ENCODE results near the gene PHLDA1.
A peak's percentile ranks its signal among the peaks of the same experiment; 100 is the strongest.

Gene PHLDA1

GRCh38 chr12:76013603-76014002 is 18.0 kb downstream of the PHLDA1 start:
- Histone ChIP-seq H3K36me3 (ENCODE audit: control insufficient read depth, insufficient read depth, low read length, severe bottlenecking) (no peaks in the 10 kb centered on the region), H3K4me3 (ENCODE audit: low read length) (no peak overlapping the region), H3K4me1 (ENCODE audit: control insufficient read depth, insufficient read depth, low read length) (peaks cover 16% of the 10 kb centered on the region), H3K27me3 (replicated peaks; ENCODE audit: control insufficient read depth, insufficient read depth, low read length) (no peaks in the 10 kb centered on the region), H3K9ac (ENCODE audit: low read length) (no peak overlapping the region), H3K9me3 (ENCODE audit: control insufficient read depth, low read length) (no peaks in the 10 kb centered on the region)
- no peak for DNase-seq (ENCODE audit: low read depth)

GRCh38 chr12:76012644-76013043 is 18.9 kb downstream of the PHLDA1 start:
- no peaks in the 10 kb centered on the region for H3K36me3 ChIP-seq (ENCODE audit: control insufficient read depth, insufficient read depth, low read length, severe bottlenecking)
- H3K9ac ChIP-seq (ENCODE audit: low read length), result no peak overlapping the region
- no peaks in the 10 kb centered on the region for H3K9me3 ChIP-seq (ENCODE audit: control insufficient read depth, low read length)
- DNase-seq (ENCODE audit: low read depth), result no peak
- H3K4me3 ChIP-seq (ENCODE audit: low read length), result no peak overlapping the region
- H3K4me1 ChIP-seq (ENCODE audit: control insufficient read depth, insufficient read depth, low read length), result peaks cover 9% of the 10 kb centered on the region
- H3K27me3 ChIP-seq (replicated peaks; ENCODE audit: control insufficient read depth, insufficient read depth, low read length), result no peaks in the 10 kb centered on the region

- Histone ChIP-seq H3K9ac (ENCODE audit: low read length) (no peak overlapping the region), H3K4me1 (ENCODE audit: control insufficient read depth, insufficient read depth, low read length) (peaks cover 9% of the 10 kb centered on the region), H3K36me3 (ENCODE audit: control insufficient read depth, insufficient read depth, low read length, severe bottlenecking) (no peaks in the 10 kb centered on the region), H3K9me3 (ENCODE audit: control insufficient read depth, low read length) (no peaks in the 10 kb centered on the region), H3K4me3 (ENCODE audit: low read length) (no peak overlapping the region), H3K27me3 (replicated peaks; ENCODE audit: control insufficient read depth, insufficient read depth, low read length) (no peaks in the 10 kb centered on the region)
- peak; percentile 35 for DNase-seq (ENCODE audit: low read depth)
Measured at GRCh38 chr12:76010732-76011458, 20.7 kb downstream of the PHLDA1 start.

- Histone ChIP-seq H3K9me3 (ENCODE audit: control insufficient read depth, low read length) (no peaks in the 10 kb centered on the region), H3K36me3 (ENCODE audit: control insufficient read depth, insufficient read depth, low read length, severe bottlenecking) (no peaks in the 10 kb centered on the region), H3K4me1 (ENCODE audit: control insufficient read depth, insufficient read depth, low read length) (peaks cover 9% of the 10 kb centered on the region), H3K27me3 (replicated peaks; ENCODE audit: control insufficient read depth, insufficient read depth, low read length) (no peaks in the 10 kb centered on the region), H3K9ac (ENCODE audit: low read length) (no peak overlapping the region), H3K4me3 (ENCODE audit: low read length) (no peak overlapping the region)
- DNase-seq (ENCODE audit: low read depth), result no peak
Measured at GRCh38 chr12:76008428-76008827, 23.1 kb downstream of the PHLDA1 start.

- H3K36me3 ChIP-seq (ENCODE audit: control insufficient read depth, insufficient read depth, low read length, severe bottlenecking), result no peaks in the 10 kb centered on the region
- no peak overlapping the region for H3K9ac ChIP-seq (ENCODE audit: low read length)
- H3K27me3 ChIP-seq (replicated peaks; ENCODE audit: control insufficient read depth, insufficient read depth, low read length), result no peaks in the 10 kb centered on the region
- H3K4me3 ChIP-seq (ENCODE audit: low read length), result no peak overlapping the region
- H3K4me1 ChIP-seq (ENCODE audit: control insufficient read depth, insufficient read depth, low read length), result peaks cover 9% of the 10 kb centered on the region
- DNase-seq (ENCODE audit: low read depth), result no peak
- no peaks in the 10 kb centered on the region for H3K9me3 ChIP-seq (ENCODE audit: control insufficient read depth, low read length)
Measured at GRCh38 chr12:76007640-76008039, 23.9 kb downstream of the PHLDA1 start.

- peaks cover 9% of the 10 kb centered on the region for H3K4me1 ChIP-seq (ENCODE audit: control insufficient read depth, insufficient read depth, low read length)
- no peak overlapping the region for H3K4me3 ChIP-seq (ENCODE audit: low read length)
- H3K36me3 ChIP-seq (ENCODE audit: control insufficient read depth, insufficient read depth, low read length, severe bottlenecking), result no peaks in the 10 kb centered on the region
- DNase-seq (ENCODE audit: low read depth), result no peak
- H3K27me3 ChIP-seq (replicated peaks; ENCODE audit: control insufficient read depth, insufficient read depth, low read length), result no peaks in the 10 kb centered on the region
- H3K9ac ChIP-seq (ENCODE audit: low read length), result no peak overlapping the region
- no peaks in the 10 kb centered on the region for H3K9me3 ChIP-seq (ENCODE audit: control insufficient read depth, low read length)
Measured at GRCh38 chr12:76006028-76006925, 25.3 kb downstream of the PHLDA1 start.

GRCh38 chr12:76003355-76003638 is 28.3 kb downstream of the PHLDA1 start:
- H3K4me3 ChIP-seq (ENCODE audit: low read length), result no peak overlapping the region
- DNase-seq (ENCODE audit: low read depth), result no peak
- H3K36me3 ChIP-seq (ENCODE audit: control insufficient read depth, insufficient read depth, low read length, severe bottlenecking), result no peaks in the 10 kb centered on the region
- H3K9me3 ChIP-seq (ENCODE audit: control insufficient read depth, low read length), result no peaks in the 10 kb centered on the region
- H3K9ac ChIP-seq (ENCODE audit: low read length), result no peak overlapping the region
- H3K4me1 ChIP-seq (ENCODE audit: control insufficient read depth, insufficient read depth, low read length), result peaks cover 11% of the 10 kb centered on the region
- H3K27me3 ChIP-seq (replicated peaks; ENCODE audit: control insufficient read depth, insufficient read depth, low read length), result no peaks in the 10 kb centered on the region

- no peak overlapping the region for H3K4me3 ChIP-seq (ENCODE audit: low read length)
- no peak for DNase-seq (ENCODE audit: low read depth)
- peaks cover 16% of the 10 kb centered on the region for H3K4me1 ChIP-seq (ENCODE audit: control insufficient read depth, insufficient read depth, low read length)
- H3K27me3 ChIP-seq (replicated peaks; ENCODE audit: control insufficient read depth, insufficient read depth, low read length), result no peaks in the 10 kb centered on the region
- no peaks in the 10 kb centered on the region for H3K36me3 ChIP-seq (ENCODE audit: control insufficient read depth, insufficient read depth, low read length, severe bottlenecking)
- H3K9ac ChIP-seq (ENCODE audit: low read length), result no peak overlapping the region
- no peaks in the 10 kb centered on the region for H3K9me3 ChIP-seq (ENCODE audit: control insufficient read depth, low read length)
Measured at GRCh38 chr12:76002598-76003354, 28.8 kb downstream of the PHLDA1 start.

- Histone ChIP-seq H3K9me3 (ENCODE audit: control insufficient read depth, low read length) (no peaks in the 10 kb centered on the region), H3K27me3 (replicated peaks; ENCODE audit: control insufficient read depth, insufficient read depth, low read length) (no peaks in the 10 kb centered on the region), H3K36me3 (ENCODE audit: control insufficient read depth, insufficient read depth, low read length, severe bottlenecking) (no peaks in the 10 kb centered on the region), H3K4me3 (ENCODE audit: low read length) (no peak overlapping the region), H3K4me1 (ENCODE audit: control insufficient read depth, insufficient read depth, low read length) (peaks cover 37% of the 10 kb centered on the region), H3K9ac (ENCODE audit: low read length) (no peak overlapping the region)
- DNase-seq (ENCODE audit: low read depth), result no peak
Measured at GRCh38 chr12:75998292-75999063, 33.1 kb downstream of the PHLDA1 start.

- DNase-seq (ENCODE audit: low read depth), result no peak
- Histone ChIP-seq H3K4me1 (ENCODE audit: control insufficient read depth, insufficient read depth, low read length) (peaks cover 37% of the 10 kb centered on the region), H3K9me3 (ENCODE audit: control insufficient read depth, low read length) (no peaks in the 10 kb centered on the region), H3K4me3 (ENCODE audit: low read length) (no peak overlapping the region), H3K9ac (ENCODE audit: low read length) (no peak overlapping the region), H3K36me3 (ENCODE audit: control insufficient read depth, insufficient read depth, low read length, severe bottlenecking) (no peaks in the 10 kb centered on the region), H3K27me3 (replicated peaks; ENCODE audit: control insufficient read depth, insufficient read depth, low read length) (no peaks in the 10 kb centered on the region)
Measured at GRCh38 chr12:75997658-75998057, 33.9 kb downstream of the PHLDA1 start.

All from adipocyte (in vitro differentiated cells).